ENCODE data around the gene FAM135A.

- TF ChIP-seq POLR2A (IDR thresholded peaks at IDR 0.05; ENCODE audit: extremely low read depth, insufficient read length) (no peak), MAX (IDR thresholded peaks at IDR 0.05; ENCODE audit: low read depth, low read length) (no peak), MYC (IDR thresholded peaks at IDR 0.05; ENCODE audit: low read depth, low read length) (no peak)
- TF ChIP-seq, protein P1, sequence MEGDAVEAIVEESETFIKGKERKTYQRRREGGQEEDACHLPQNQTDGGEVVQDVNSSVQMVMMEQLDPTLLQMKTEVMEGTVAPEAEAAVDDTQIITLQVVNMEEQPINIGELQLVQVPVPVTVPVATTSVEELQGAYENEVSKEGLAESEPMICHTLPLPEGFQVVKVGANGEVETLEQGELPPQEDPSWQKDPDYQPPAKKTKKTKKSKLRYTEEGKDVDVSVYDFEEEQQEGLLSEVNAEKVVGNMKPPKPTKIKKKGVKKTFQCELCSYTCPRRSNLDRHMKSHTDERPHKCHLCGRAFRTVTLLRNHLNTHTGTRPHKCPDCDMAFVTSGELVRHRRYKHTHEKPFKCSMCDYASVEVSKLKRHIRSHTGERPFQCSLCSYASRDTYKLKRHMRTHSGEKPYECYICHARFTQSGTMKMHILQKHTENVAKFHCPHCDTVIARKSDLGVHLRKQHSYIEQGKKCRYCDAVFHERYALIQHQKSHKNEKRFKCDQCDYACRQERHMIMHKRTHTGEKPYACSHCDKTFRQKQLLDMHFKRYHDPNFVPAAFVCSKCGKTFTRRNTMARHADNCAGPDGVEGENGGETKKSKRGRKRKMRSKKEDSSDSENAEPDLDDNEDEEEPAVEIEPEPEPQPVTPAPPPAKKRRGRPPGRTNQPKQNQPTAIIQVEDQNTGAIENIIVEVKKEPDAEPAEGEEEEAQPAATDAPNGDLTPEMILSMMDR (IDR thresholded peaks at IDR 0.05; ENCODE audit: low read depth, low read length) = no peak
Measured at GRCh38 chr6:70436320-70436719, 23.0 kb downstream of the FAM135A start.

Measured in NB4 (cell line).